Adipocyte (in vitro differentiated cells): ENCODE data around the gene CFAP61.

Experiments used
- DNase-seq: peaks from one replicate; pipeline ENCODE4 v3.0.0-alpha.2; 2015; ENCODE audit warnings: low read depth
- H3K27me3 ChIP-seq: replicated peaks from 2 replicates; pipeline ENCODE4 v1.7.0; 2013; ENCODE audit warnings: mild to moderate bottlenecking, low read length, moderate library complexity; ENCODE audit not compliant: control insufficient read depth, insufficient read depth
- H3K36me3 ChIP-seq: 2 replicates; pipeline ENCODE4 v1.7.0; 2013; ENCODE audit warnings: low read length, mild to moderate bottlenecking, moderate library complexity; ENCODE audit not compliant: control insufficient read depth, insufficient read depth, severe bottlenecking
- H3K4me1 ChIP-seq: 2 replicates; pipeline ENCODE4 v1.7.0; 2013; ENCODE audit warnings: mild to moderate bottlenecking, low read length, moderate library complexity; ENCODE audit not compliant: control insufficient read depth, insufficient read depth
- H3K4me3 ChIP-seq: 2 replicates; pipeline ENCODE4 v1.7.0; 2013; ENCODE audit warnings: mild to moderate bottlenecking, low read length, moderate library complexity
- H3K9ac ChIP-seq: 2 replicates; pipeline ENCODE4 v1.7.0; 2013; ENCODE audit warnings: mild to moderate bottlenecking, low read length, moderate library complexity
- H3K9me3 ChIP-seq: 2 replicates; pipeline ENCODE4 v1.7.0; 2013; ENCODE audit warnings: mild to moderate bottlenecking, low read length, moderate library complexity; ENCODE audit not compliant: control insufficient read depth

The CFAP61 gene

GRCh38 chr20:20204256-20204655 lies 151.9 kb downstream of the CFAP61 start:
- Histone ChIP-seq H3K4me3 (no peak overlapping the region), H3K27me3 (peaks cover 33% of the 10 kb centered on the region), H3K36me3 (no peaks in the 10 kb centered on the region), H3K4me1 (no peaks in the 10 kb centered on the region), H3K9ac (no peak overlapping the region), H3K9me3 (no peaks in the 10 kb centered on the region)
- DNase-seq = no peak

GRCh38 chr20:20205141-20205861 lies 153.0 kb downstream of the CFAP61 start:
- no peak overlapping the region for H3K9ac ChIP-seq
- DNase-seq = no peak

GRCh38 chr20:20205862-20206236 lies 153.5 kb downstream of the CFAP61 start:
- peaks cover 26% of the 10 kb centered on the region for H3K27me3 ChIP-seq
- no peak overlapping the region for H3K4me3 ChIP-seq
- no peaks in the 10 kb centered on the region for H3K36me3 ChIP-seq
- H3K9ac ChIP-seq = no peak overlapping the region
- DNase-seq = no peak
- H3K9me3 ChIP-seq = no peaks in the 10 kb centered on the region
- H3K4me1 ChIP-seq = no peaks in the 10 kb centered on the region

More at GRCh38 chr20:20205141-20205861, 153.0 kb downstream of the CFAP61 start:
- Histone ChIP-seq H3K9me3 (no peaks in the 10 kb centered on the region), H3K27me3 (peaks cover 31% of the 10 kb centered on the region), H3K4me3 (no peak overlapping the region), H3K4me1 (no peaks in the 10 kb centered on the region), H3K36me3 (no peaks in the 10 kb centered on the region)

DNA sequence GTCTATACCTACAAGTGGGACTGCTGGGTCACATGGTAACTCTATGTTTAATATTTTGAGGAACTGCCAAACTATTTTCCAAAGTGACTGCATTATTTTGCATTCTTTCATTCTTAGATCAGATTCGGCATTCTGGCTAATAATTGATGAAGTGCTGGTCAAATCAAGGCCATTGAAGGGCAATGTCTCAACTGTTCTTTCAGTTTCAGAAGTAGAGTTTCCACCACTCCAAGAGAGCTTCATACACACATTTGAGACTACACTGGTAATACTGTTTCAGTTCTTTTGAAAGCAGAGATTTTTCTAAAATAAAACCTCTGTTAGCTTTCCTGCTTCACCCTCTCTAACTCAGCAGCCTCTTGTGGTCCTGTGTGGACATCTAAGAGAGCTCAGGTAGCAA lies 154.5 kb downstream of the CFAP61 start:
- Histone ChIP-seq H3K9ac (no peak overlapping the region), H3K36me3 (no peaks in the 10 kb centered on the region), H3K4me3 (no peak overlapping the region), H3K4me1 (no peaks in the 10 kb centered on the region), H3K9me3 (no peaks in the 10 kb centered on the region), H3K27me3 (peaks cover 18% of the 10 kb centered on the region)
- DNase-seq = no peak

DNA sequence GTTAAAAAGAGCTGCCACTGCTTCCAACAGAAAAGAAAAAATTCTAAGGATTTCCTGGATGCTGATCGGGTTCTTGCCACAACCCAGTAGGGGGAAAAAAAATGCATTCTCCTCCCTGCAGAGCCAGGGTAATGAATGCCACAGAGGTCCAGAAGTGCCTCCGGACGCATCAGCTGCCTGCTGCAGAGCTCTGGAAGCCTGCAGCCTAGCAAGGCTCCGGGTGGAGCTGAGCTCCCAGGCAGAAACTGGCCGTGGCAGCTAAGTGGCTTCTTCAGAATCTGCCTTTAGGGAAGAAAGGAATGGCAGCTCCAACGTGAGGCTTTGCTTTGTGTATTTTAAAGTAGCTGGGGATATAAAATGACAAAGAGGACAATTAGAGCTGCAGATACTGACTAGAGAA lies 155.0 kb downstream of the CFAP61 start:
- DNase-seq = no peak
- H3K9me3 ChIP-seq = no peaks in the 10 kb centered on the region
- H3K4me1 ChIP-seq = no peaks in the 10 kb centered on the region
- no peak overlapping the region for H3K4me3 ChIP-seq
- no peaks in the 10 kb centered on the region for H3K36me3 ChIP-seq
- peaks cover 18% of the 10 kb centered on the region for H3K27me3 ChIP-seq
- H3K9ac ChIP-seq = no peak overlapping the region

- DNase-seq = no peak
- Histone ChIP-seq H3K27me3 (peaks cover 18% of the 10 kb centered on the region), H3K9me3 (no peaks in the 10 kb centered on the region), H3K4me3 (no peak overlapping the region), H3K4me1 (no peaks in the 10 kb centered on the region), H3K9ac (no peak overlapping the region), H3K36me3 (no peaks in the 10 kb centered on the region)
Observed at GRCh38 chr20:20207872-20208271, 155.5 kb downstream of the CFAP61 start.

DNA sequence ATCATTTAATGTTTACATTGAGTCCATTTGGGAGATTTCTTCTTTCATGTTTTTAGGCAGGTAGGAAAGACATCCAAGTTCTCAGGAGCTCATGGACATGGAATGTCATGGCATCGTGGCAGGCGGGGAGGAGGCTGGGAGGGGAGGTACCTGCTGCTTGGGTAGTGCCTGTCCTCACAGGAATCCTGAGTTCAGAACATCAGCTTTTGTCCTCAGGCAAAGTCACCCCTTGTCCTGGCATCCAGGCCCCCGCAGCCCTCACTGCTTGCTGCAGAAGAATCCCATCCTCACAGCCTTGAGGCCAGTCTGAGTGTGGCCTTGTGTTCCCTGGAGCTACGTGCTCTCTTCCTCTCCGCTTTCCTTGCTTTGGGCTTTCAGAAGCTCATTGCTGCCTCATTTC lies 157.4 kb downstream of the CFAP61 start:
- Histone ChIP-seq H3K4me3 (no peak overlapping the region), H3K9me3 (no peaks in the 10 kb centered on the region)
- DNase-seq = no peak

DNA sequence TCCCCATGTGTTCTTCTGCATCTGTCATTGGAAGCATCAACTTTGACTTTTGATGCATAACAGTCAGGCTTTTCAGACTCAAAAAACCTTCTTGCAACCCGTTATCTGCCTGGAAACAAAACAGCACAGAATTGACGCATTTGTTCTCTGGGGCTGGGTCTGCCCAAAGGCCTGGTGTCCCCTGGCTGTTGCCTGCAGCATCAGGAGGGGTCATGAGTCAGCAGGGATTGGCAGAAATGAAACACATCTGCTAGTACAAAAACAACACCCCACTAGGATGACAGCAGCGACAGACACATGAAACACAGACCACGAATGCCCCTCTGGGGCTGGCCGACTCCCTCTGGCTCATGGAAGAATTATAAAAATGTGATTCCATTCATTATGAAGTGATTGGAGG lies 158.0 kb downstream of the CFAP61 start:
- no peak for DNase-seq
- Histone ChIP-seq H3K9me3 (no peaks in the 10 kb centered on the region), H3K4me3 (no peak overlapping the region), H3K27me3 (peaks cover 25% of the 10 kb centered on the region), H3K4me1 (peaks cover 3% of the 10 kb centered on the region), H3K36me3 (no peaks in the 10 kb centered on the region), H3K9ac (no peak overlapping the region)

More for the DNA sequence above, 157.4 kb downstream of the CFAP61 start:
- no peaks in the 10 kb centered on the region for H3K36me3 ChIP-seq
- H3K9ac ChIP-seq = no peak overlapping the region
- peaks cover 3% of the 10 kb centered on the region for H3K4me1 ChIP-seq
- H3K27me3 ChIP-seq = peaks cover 21% of the 10 kb centered on the region

- Histone ChIP-seq H3K4me3 (no peak overlapping the region), H3K36me3 (no peaks in the 10 kb centered on the region), H3K9ac (no peak overlapping the region), H3K4me1 (peaks cover 3% of the 10 kb centered on the region), H3K9me3 (no peaks in the 10 kb centered on the region), H3K27me3 (peaks cover 25% of the 10 kb centered on the region)
- no peak for DNase-seq
Observed at GRCh38 chr20:20210943-20211273, 158.6 kb downstream of the CFAP61 start.

DNA sequence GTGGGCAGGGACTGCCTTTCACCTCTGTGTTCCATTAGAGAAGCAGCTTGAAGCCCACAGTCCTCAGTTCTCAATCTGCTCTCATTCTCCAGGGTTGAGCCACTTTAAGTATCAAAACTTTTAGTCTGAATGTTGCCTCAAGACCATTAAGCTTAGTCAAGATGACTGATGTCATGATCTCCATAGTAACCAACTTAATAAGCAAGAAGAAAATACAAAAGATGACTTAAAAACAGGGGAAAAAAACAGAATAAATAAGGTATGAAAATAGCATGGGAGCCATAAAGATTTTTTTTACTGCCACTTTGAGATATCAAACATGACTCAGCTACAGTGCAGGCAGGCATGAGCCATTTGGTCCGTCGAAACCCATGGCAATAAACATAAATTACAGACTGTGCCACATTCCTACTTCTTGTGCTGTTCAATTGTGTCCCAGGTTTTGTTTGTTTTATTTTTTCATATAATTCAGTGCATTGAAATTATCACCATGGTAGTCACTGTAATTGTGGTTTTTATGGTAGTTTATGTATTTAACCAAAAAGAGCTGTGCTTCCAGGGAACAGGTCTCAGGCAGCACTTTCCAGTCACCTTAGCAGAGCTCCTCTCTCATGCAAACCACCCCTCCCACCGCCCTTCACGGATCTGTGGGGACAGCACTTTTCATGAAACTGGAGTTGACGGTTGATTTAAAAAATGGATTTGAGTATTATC lies 159.1 kb downstream of the CFAP61 start:
- H3K9ac ChIP-seq = no peak overlapping the region
- H3K27me3 ChIP-seq = peaks cover 30% of the 10 kb centered on the region
- H3K4me3 ChIP-seq = no peak overlapping the region
- DNase-seq = no peak
- H3K9me3 ChIP-seq = no peaks in the 10 kb centered on the region
- H3K4me1 ChIP-seq = peaks cover 3% of the 10 kb centered on the region
- H3K36me3 ChIP-seq = no peaks in the 10 kb centered on the region

- H3K27me3 ChIP-seq = peaks cover 30% of the 10 kb centered on the region
- H3K4me3 ChIP-seq = no peak overlapping the region
- no peaks in the 10 kb centered on the region for H3K9me3 ChIP-seq
- H3K36me3 ChIP-seq = no peaks in the 10 kb centered on the region
- H3K9ac ChIP-seq = no peak overlapping the region
- DNase-seq = no peak
- H3K4me1 ChIP-seq = peaks cover 3% of the 10 kb centered on the region
Observed at GRCh38 chr20:20211988-20212518, 159.7 kb downstream of the CFAP61 start.
